ENCODE measurements around the gene MEF2C.

The MEF2C gene

GRCh38 chr5:88719434-88719833 is 163.6 kb downstream of the MEF2C start:
- H3K4me3 ChIP-seq (IDR thresholded peaks at IDR 0.05; ENCODE audit: insufficient read depth, low read depth, low read length), result no peak overlapping the region
- H3K9ac ChIP-seq, result no peak overlapping the region
- no peaks in the 10 kb centered on the region for H3K79me2 ChIP-seq (ENCODE audit: insufficient read depth, low read depth)
- H2AFZ ChIP-seq (ENCODE audit: low read depth), result no peak overlapping the region
- H3K27me3 ChIP-seq (ENCODE audit: insufficient read depth, low read depth), result no peaks in the 10 kb centered on the region
- no peak overlapping the region for H3K4me2 ChIP-seq
- H3K4me1 ChIP-seq (ENCODE audit: low read depth, poor library complexity, severe bottlenecking), result no peaks in the 10 kb centered on the region
- H3K36me3 ChIP-seq (ENCODE audit: insufficient read depth), result no peaks in the 10 kb centered on the region; the same call in 1 of the 2 replicates
- no peaks in the 10 kb centered on the region for H4K20me1 ChIP-seq (ENCODE audit: insufficient read depth)
- H3K27ac ChIP-seq, result no peak overlapping the region
- TF ChIP-seq, protein P1, sequence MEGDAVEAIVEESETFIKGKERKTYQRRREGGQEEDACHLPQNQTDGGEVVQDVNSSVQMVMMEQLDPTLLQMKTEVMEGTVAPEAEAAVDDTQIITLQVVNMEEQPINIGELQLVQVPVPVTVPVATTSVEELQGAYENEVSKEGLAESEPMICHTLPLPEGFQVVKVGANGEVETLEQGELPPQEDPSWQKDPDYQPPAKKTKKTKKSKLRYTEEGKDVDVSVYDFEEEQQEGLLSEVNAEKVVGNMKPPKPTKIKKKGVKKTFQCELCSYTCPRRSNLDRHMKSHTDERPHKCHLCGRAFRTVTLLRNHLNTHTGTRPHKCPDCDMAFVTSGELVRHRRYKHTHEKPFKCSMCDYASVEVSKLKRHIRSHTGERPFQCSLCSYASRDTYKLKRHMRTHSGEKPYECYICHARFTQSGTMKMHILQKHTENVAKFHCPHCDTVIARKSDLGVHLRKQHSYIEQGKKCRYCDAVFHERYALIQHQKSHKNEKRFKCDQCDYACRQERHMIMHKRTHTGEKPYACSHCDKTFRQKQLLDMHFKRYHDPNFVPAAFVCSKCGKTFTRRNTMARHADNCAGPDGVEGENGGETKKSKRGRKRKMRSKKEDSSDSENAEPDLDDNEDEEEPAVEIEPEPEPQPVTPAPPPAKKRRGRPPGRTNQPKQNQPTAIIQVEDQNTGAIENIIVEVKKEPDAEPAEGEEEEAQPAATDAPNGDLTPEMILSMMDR (conservative IDR thresholded peaks at IDR 0.05; ENCODE audit: low read depth, low read length), result no peak

DNA sequence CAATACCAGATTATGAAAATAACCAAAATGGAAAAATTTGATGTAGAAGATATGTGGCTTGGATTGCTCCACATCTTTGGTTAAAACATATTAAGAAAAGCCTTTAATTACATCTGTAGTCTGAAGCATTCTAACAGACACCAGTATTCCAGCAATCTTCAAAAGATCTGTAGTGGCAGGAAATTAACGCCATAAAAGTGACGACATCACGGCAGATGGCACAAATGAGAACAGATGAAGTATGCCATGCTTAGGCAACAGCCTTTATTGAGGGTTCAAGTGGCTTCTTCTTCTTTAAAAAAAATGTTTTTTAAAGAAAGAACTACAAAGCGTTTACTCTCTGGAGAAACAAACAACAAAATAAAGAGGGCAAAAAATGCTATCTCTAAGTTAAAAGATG is 164.2 kb downstream of the MEF2C start:
- TF ChIP-seq, protein P1 (conservative IDR thresholded peaks at IDR 0.05; ENCODE audit: low read depth, low read length), result no peak
- Histone ChIP-seq H3K9ac (no peak overlapping the region), H3K36me3 (ENCODE audit: insufficient read depth) (no peaks in the 10 kb centered on the region; the same call in 1 of the 2 replicates), H3K27me3 (ENCODE audit: insufficient read depth, low read depth) (no peaks in the 10 kb centered on the region), H3K4me2 (no peak overlapping the region), H3K27ac (no peak overlapping the region), H4K20me1 (ENCODE audit: insufficient read depth) (no peaks in the 10 kb centered on the region), H3K4me1 (ENCODE audit: low read depth, poor library complexity, severe bottlenecking) (no peaks in the 10 kb centered on the region), H3K4me3 (IDR thresholded peaks at IDR 0.05; ENCODE audit: insufficient read depth, low read depth, low read length) (no peak overlapping the region), H2AFZ (ENCODE audit: low read depth) (no peak overlapping the region), H3K79me2 (ENCODE audit: insufficient read depth, low read depth) (no peaks in the 10 kb centered on the region)

DNA sequence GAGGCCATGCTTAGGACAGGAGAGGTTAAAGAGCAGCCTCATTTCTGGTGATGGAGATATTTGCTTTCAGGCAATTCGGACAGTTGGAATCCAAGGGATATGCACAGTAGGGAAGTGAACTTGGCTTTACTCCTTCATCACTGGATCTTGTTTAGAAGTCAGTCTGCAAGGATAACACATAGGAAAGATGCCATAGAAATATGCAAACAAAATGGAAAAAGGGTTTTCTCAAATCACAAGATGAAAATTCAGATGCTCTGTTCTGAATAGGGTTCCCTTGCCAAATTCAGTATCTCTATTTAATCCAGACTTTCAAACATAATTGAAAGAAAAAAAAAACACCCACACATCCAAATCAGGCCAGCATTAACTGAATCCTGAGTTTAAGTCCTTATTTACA is 166.9 kb downstream of the MEF2C start:
- no peak overlapping the region for H3K4me2 ChIP-seq
- no peaks in the 10 kb centered on the region for H3K27me3 ChIP-seq (ENCODE audit: insufficient read depth, low read depth)
- H3K27ac ChIP-seq, result no peak overlapping the region
- TF ChIP-seq, protein P1 (conservative IDR thresholded peaks at IDR 0.05; ENCODE audit: low read depth, low read length), result no peak
- H3K4me1 ChIP-seq (ENCODE audit: low read depth, poor library complexity, severe bottlenecking), result no peaks in the 10 kb centered on the region
- no peak overlapping the region for H3K9ac ChIP-seq
- no peak overlapping the region for H3K4me3 ChIP-seq (IDR thresholded peaks at IDR 0.05; ENCODE audit: insufficient read depth, low read depth, low read length)
- H4K20me1 ChIP-seq (ENCODE audit: insufficient read depth), result no peaks in the 10 kb centered on the region
- no peak overlapping the region for H2AFZ ChIP-seq (ENCODE audit: low read depth)
- no peaks in the 10 kb centered on the region for H3K79me2 ChIP-seq (ENCODE audit: insufficient read depth, low read depth)
- no peaks in the 10 kb centered on the region; the same call in 1 of the 2 replicates for H3K36me3 ChIP-seq (ENCODE audit: insufficient read depth)

- Histone ChIP-seq H3K27me3 (ENCODE audit: insufficient read depth, low read depth) (no peaks in the 10 kb centered on the region), H3K36me3 (ENCODE audit: insufficient read depth) (no peaks in the 10 kb centered on the region; the same call in 1 of the 2 replicates), H3K4me3 (IDR thresholded peaks at IDR 0.05; ENCODE audit: insufficient read depth, low read depth, low read length) (no peak overlapping the region), H3K4me1 (ENCODE audit: low read depth, poor library complexity, severe bottlenecking) (no peaks in the 10 kb centered on the region), H3K27ac (no peak overlapping the region), H3K4me2 (no peak overlapping the region), H3K9ac (no peak overlapping the region), H4K20me1 (ENCODE audit: insufficient read depth) (no peaks in the 10 kb centered on the region), H3K79me2 (ENCODE audit: insufficient read depth, low read depth) (no peaks in the 10 kb centered on the region), H2AFZ (ENCODE audit: low read depth) (no peak overlapping the region)
- TF ChIP-seq, protein P1 (conservative IDR thresholded peaks at IDR 0.05; ENCODE audit: low read depth, low read length), result no peak
These were observed 167.5 kb downstream of the MEF2C start for GRCh38 chr5:88715503-88715902.

All from KMS-11 (cell line).